Measurements from ENCODE around the gene GATB. TPM values are rescaled to one million over a fixed set of nuclear protein-coding genes. Genes with fewer than 3 reads are reported as not detected.

GATB gene
- total and polyA plus RNA-seq, 2 experiments from 2014 or later, result 18.0 to 20.0 TPM

- in situ Hi-C loops (cut with MboI), result no loop called here
- no peak for TF ChIP-seq EZH2phosphoT487 (IDR thresholded peaks at IDR 0.05; ENCODE audit: insufficient read depth, low read depth)
- Histone ChIP-seq H4K20me1 (ENCODE audit: insufficient read depth) (no peaks in the 10 kb centered on the region), H3K9ac (no peak overlapping the region), H3F3A (ENCODE audit: insufficient read depth) (peaks cover 9% of the 10 kb centered on the region), H2AFZ (no peak overlapping the region), H3K9me2 (ENCODE audit: insufficient read depth) (no peaks in the 10 kb centered on the region), H3K36me3 (ENCODE audit: low read depth) (no peaks in the 10 kb centered on the region), H3K4me3 (no peak overlapping the region), H3K27ac (no peak overlapping the region), H3K9me3 (ENCODE audit: low read depth) (no peaks in the 10 kb centered on the region), H3K4me2 (ENCODE audit: unreplicated experiment) (no peak overlapping the region), H3K27me3 (replicated peaks; ENCODE audit: insufficient read depth) (no peaks in the 10 kb centered on the region), H3K79me2 (ENCODE audit: insufficient read depth) (no peaks in the 10 kb centered on the region), H3K4me1 (ENCODE audit: insufficient read depth) (peaks cover 13% of the 10 kb centered on the region)
- DNase-seq, result no peak
- WGBS, 2 experiments (ENCODE audit: low coverage in 1 of 2, low lambda C conversion rate in 2 of 2, missing lambda C conversion rate in 2 of 2), result 87 to 92% methylated on average over 1 of the region's 1 CpG
Measured at GRCh38 chr4:151651496-151651895, 109.3 kb downstream of the GATB start.

GRCh38 chr4:151649479-151649878 is 111.3 kb downstream of the GATB start:
- peaks cover 13% of the 10 kb centered on the region for H3K4me1 ChIP-seq (ENCODE audit: insufficient read depth)
- TF ChIP-seq EZH2 (IDR thresholded peaks at IDR 0.05; ENCODE audit: insufficient read depth, poor library complexity, severe bottlenecking) (no peak), EZH2phosphoT487 (IDR thresholded peaks at IDR 0.05; ENCODE audit: insufficient read depth, low read depth) (no peak)

GRCh38 chr4:151646322-151646721 is 114.5 kb downstream of the GATB start:
- Histone ChIP-seq H3K9ac (no peak overlapping the region), H4K20me1 (ENCODE audit: insufficient read depth) (no peaks in the 10 kb centered on the region), H3K9me2 (ENCODE audit: insufficient read depth) (no peaks in the 10 kb centered on the region), H3K27ac (no peak overlapping the region), H3K4me1 (ENCODE audit: insufficient read depth) (peaks cover 9% of the 10 kb centered on the region), H3K36me3 (ENCODE audit: low read depth) (no peaks in the 10 kb centered on the region), H3K9me3 (ENCODE audit: low read depth) (no peaks in the 10 kb centered on the region), H3K4me3 (no peak overlapping the region), H3F3A (ENCODE audit: insufficient read depth) (0 out of 2 replicates have a peak, but pooled peaks cover 7% of the 10 kb centered on the region), H3K27me3 (replicated peaks; ENCODE audit: insufficient read depth) (no peaks in the 10 kb centered on the region), H3K79me2 (ENCODE audit: insufficient read depth) (no peaks in the 10 kb centered on the region), H2AFZ (no peak overlapping the region), H3K4me2 (ENCODE audit: unreplicated experiment) (no peak overlapping the region)
- WGBS, 2 experiments (ENCODE audit: low coverage in 1 of 2, low lambda C conversion rate in 2 of 2, missing lambda C conversion rate in 2 of 2), result 96 to 99% methylated on average over 5 of the region's 5 CpGs
- in situ Hi-C loops (cut with MboI), result no loop called here
- no peak for DNase-seq
- TF ChIP-seq EZH2phosphoT487 (IDR thresholded peaks at IDR 0.05; ENCODE audit: insufficient read depth, low read depth) (no peak), EZH2 (IDR thresholded peaks at IDR 0.05; ENCODE audit: insufficient read depth, poor library complexity, severe bottlenecking) (no peak)

More at GRCh38 chr4:151649479-151649878, 111.3 kb downstream of the GATB start:
- no peaks in the 10 kb centered on the region for H3K9me3 ChIP-seq (ENCODE audit: low read depth)
- H3K79me2 ChIP-seq (ENCODE audit: insufficient read depth), result no peaks in the 10 kb centered on the region
- 85 to 87% methylated on average over 13 of the region's 13 CpGs for WGBS, 2 experiments (ENCODE audit: low coverage in 1 of 2, low lambda C conversion rate in 2 of 2, missing lambda C conversion rate in 2 of 2)
- no peak overlapping the region for H3K9ac ChIP-seq
- H3K9me2 ChIP-seq (ENCODE audit: insufficient read depth), result no peaks in the 10 kb centered on the region
- no peaks in the 10 kb centered on the region for H4K20me1 ChIP-seq (ENCODE audit: insufficient read depth)
- peaks cover 9% of the 10 kb centered on the region for H3F3A ChIP-seq (ENCODE audit: insufficient read depth)
- no peaks in the 10 kb centered on the region for H3K27me3 ChIP-seq (replicated peaks; ENCODE audit: insufficient read depth)
- DNase-seq, result no peak
- no peak overlapping the region for H3K4me2 ChIP-seq (ENCODE audit: unreplicated experiment)
- H3K4me3 ChIP-seq, result no peak overlapping the region
- no peak overlapping the region for H3K27ac ChIP-seq
- in situ Hi-C loops (cut with MboI), result no loop called here
- H2AFZ ChIP-seq, result no peak overlapping the region
- no peaks in the 10 kb centered on the region for H3K36me3 ChIP-seq (ENCODE audit: low read depth)

DNA sequence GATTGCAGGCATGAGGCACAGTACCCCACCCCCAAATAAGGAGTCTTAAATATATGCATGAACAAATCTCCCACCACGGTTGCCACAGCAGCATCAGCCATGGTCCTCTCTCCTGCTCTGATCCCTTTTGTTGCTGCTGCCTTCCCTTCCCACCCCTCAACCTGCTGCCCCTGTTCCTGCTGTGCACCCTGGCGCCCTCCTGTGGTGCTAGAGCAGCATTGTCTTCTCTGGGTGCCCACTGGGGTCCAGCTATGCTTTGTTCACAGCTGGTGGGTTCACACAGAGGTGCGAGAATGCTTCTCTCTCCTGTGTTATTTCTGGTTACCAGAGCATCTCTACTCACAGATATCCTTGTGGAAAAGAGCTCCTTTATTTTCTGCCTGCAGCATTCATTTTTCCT is 116.2 kb downstream of the GATB start:
- Histone ChIP-seq H3K4me2 (ENCODE audit: unreplicated experiment) (no peak overlapping the region), H3K27me3 (replicated peaks; ENCODE audit: insufficient read depth) (no peaks in the 10 kb centered on the region), H3K79me2 (ENCODE audit: insufficient read depth) (no peaks in the 10 kb centered on the region), H3K4me1 (ENCODE audit: insufficient read depth) (peaks cover 10% of the 10 kb centered on the region), H3K9me3 (ENCODE audit: low read depth) (no peaks in the 10 kb centered on the region), H3K4me3 (no peak overlapping the region), H3K9me2 (ENCODE audit: insufficient read depth) (no peaks in the 10 kb centered on the region), H3K27ac (no peak overlapping the region), H4K20me1 (ENCODE audit: insufficient read depth) (no peaks in the 10 kb centered on the region), H3F3A (ENCODE audit: insufficient read depth) (0 out of 2 replicates have a peak, but pooled peaks cover 8% of the 10 kb centered on the region), H3K36me3 (ENCODE audit: low read depth) (no peaks in the 10 kb centered on the region), H2AFZ (no peak overlapping the region), H3K9ac (no peak overlapping the region)
- peak; percentile 19 for DNase-seq
- in situ Hi-C loops (cut with MboI), result no loop called here
- TF ChIP-seq EZH2 (IDR thresholded peaks at IDR 0.05; ENCODE audit: insufficient read depth, poor library complexity, severe bottlenecking) (no peak), EZH2phosphoT487 (IDR thresholded peaks at IDR 0.05; ENCODE audit: insufficient read depth, low read depth) (no peak)
- 53 to 55% methylated on average over 3 of the region's 3 CpGs for whole genome bisulfite sequencing, 2 experiments (ENCODE audit: low coverage in 1 of 2, low lambda C conversion rate in 2 of 2, missing lambda C conversion rate in 2 of 2)

DNA sequence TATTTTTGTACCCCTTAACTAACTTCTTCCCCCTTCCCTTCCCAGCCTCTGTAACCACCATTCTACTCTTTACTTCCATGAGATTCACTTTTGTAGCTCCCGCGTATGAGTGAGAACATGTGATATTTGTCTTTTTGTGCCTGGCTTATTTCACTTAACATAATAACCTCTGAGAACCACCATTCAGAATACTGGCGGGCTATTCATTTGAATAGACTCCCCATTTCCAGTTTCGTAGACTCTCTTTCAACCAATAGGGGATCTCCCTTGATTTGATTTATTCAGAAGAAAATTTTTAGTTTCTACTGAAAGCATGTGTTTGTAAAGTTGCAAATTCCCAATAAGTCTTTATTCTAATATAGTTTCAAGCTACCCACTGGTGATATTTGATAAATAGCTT is 117.2 kb downstream of the GATB start:
- H3K79me2 ChIP-seq (ENCODE audit: insufficient read depth), result no peaks in the 10 kb centered on the region
- WGBS, 2 experiments (ENCODE audit: low coverage in 1 of 2, low lambda C conversion rate in 2 of 2, missing lambda C conversion rate in 2 of 2), result 95 to 99% methylated on average over 4 of the region's 4 CpGs
- peaks cover 10% of the 10 kb centered on the region for H3K4me1 ChIP-seq (ENCODE audit: insufficient read depth)
- no peaks in the 10 kb centered on the region for H3K9me3 ChIP-seq (ENCODE audit: low read depth)
- H3K36me3 ChIP-seq (ENCODE audit: low read depth), result no peaks in the 10 kb centered on the region
- no peaks in the 10 kb centered on the region for H3K9me2 ChIP-seq (ENCODE audit: insufficient read depth)
- H3K4me2 ChIP-seq (ENCODE audit: unreplicated experiment), result no peak overlapping the region
- 0 out of 2 replicates have a peak, but pooled peaks cover 8% of the 10 kb centered on the region for H3F3A ChIP-seq (ENCODE audit: insufficient read depth)
- no peaks in the 10 kb centered on the region for H3K27me3 ChIP-seq (replicated peaks; ENCODE audit: insufficient read depth)
- H3K9ac ChIP-seq, result no peak overlapping the region
- in situ Hi-C loops (cut with MboI), result no loop called here
- DNase-seq, result no peak
- no peak for TF ChIP-seq EZH2 (IDR thresholded peaks at IDR 0.05; ENCODE audit: insufficient read depth, poor library complexity, severe bottlenecking)
- TF ChIP-seq EZH2phosphoT487 (IDR thresholded peaks at IDR 0.05; ENCODE audit: insufficient read depth, low read depth), result no peak
- H3K4me3 ChIP-seq, result no peak overlapping the region
- H3K27ac ChIP-seq, result no peak overlapping the region
- H2AFZ ChIP-seq, result no peak overlapping the region
- H4K20me1 ChIP-seq (ENCODE audit: insufficient read depth), result no peaks in the 10 kb centered on the region

Measured in GM23248 (cell line).